ENCODE data around the gene LRRC58.
"Not testable (repeated sequence)": the region's sequence is repeated elsewhere in the genome, so short reads cannot be mapped to it uniquely, and the experiment has no call there.

Gene LRRC58

GRCh38 chr3:120344349-120344748 is 4.8 kb downstream of the LRRC58 start:
- H3K4me3 ChIP-seq (ENCODE audit: low read length), result no peak overlapping the region
- DNase-seq (ENCODE audit: low read depth, low spot score), result peak; percentile 81

- no peak for DNase-seq (ENCODE audit: low read depth, low spot score)
- no peak overlapping the region for H3K4me3 ChIP-seq (ENCODE audit: low read length)
These were observed 7.4 kb downstream of the LRRC58 start for GRCh38 chr3:120341658-120342346.

- DNase-seq (ENCODE audit: low read depth, low spot score), result no peak
- no peak overlapping the region for H3K4me3 ChIP-seq (ENCODE audit: low read length)
These were observed 9.8 kb downstream of the LRRC58 start for GRCh38 chr3:120339362-120339761.

DNA sequence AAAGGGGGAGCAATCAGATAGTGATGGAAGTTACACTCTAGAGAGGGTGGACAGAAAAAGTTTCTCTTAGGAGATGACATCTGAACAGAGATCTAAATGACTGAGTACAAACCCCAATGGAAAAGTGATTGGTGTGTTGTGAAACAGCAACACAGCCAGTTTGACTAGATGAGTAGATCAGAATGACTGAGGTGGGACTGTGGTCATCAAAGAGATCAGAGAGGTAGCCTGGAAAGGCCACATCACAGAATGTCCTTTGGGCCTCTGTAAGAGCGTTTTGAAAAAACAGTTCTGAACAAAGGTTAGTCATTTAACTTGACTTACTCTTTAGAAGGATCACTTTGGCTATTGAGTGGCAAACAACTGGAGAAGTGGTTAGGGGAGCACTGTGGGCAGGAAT is 10.6 kb downstream of the LRRC58 start:
- H3K4me3 ChIP-seq (ENCODE audit: low read length), result no peak overlapping the region
- no peak for DNase-seq (ENCODE audit: low read depth, low spot score)

DNA sequence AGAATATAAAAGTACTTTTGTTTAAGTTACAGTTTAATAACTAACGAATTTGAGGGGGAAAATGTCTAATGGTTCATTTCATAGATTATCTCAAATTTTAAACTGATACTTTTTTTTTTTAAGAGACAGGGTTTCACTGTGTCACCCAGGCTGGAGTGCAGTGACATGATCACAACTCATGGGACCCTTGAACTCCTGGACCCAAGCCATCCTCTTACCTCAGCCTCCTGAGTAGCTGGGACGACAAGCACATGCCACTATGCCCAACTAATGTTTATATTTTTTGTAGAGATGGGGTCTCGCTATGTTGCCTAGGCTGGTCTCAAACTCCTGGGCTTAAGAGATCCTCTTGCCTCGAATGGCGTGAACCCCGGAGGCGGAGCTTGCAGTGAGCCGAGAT is 16.5 kb downstream of the LRRC58 start:
- no peak overlapping the region for H3K4me3 ChIP-seq (ENCODE audit: low read length)
- no peak for DNase-seq (ENCODE audit: low read depth, low spot score)

DNA sequence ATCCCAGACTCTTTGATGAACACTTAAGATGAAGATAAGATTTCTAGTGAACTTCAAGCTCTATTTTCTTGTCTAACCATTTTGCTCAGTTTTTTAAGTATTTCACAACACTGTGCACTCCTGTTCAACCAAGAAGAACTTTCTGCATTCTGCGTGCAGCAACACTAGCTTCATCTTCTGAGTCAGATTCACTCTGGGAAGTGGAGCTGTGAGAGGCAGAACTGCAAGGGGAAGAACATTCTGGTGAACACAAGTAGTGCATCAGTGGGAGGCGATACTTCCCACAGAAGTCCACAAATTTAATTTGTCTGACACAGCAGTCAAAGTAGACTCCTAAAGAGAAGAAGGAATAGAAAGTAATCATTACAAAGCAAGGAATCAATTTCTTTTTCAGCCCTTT is 18.1 kb downstream of the LRRC58 start:
- no peak overlapping the region for H3K4me3 ChIP-seq (ENCODE audit: low read length)
- DNase-seq (ENCODE audit: low read depth, low spot score), result no peak

- no peak for DNase-seq (ENCODE audit: low read depth, low spot score)
- H3K4me3 ChIP-seq (ENCODE audit: low read length), result no peak overlapping the region
These were observed 22.4 kb downstream of the LRRC58 start for GRCh38 chr3:120326784-120327183.

- no peak for DNase-seq (ENCODE audit: low read depth, low spot score)
- H3K4me3 ChIP-seq (ENCODE audit: low read length), result no peak overlapping the region
These were observed 25.0 kb downstream of the LRRC58 start for GRCh38 chr3:120324190-120324589.

DNA sequence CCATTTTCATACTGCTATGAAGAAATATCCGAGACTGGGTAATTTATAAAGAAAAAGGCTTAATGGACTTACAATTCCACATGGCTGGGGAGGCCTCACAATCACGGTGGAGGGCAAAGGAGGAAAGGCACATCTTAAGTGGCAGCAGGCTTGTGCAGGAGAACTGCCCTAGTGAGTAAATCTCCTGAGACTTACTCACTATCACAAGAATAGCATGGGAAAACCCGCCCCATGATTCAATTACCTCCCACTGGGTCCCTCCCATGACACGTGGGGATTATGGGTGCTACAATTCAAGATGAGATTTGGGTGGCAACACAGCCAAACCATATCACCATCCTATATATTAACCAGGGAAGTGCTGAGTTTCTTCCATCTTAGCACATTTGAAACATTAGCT is 25.4 kb downstream of the LRRC58 start:
- not testable (repeated sequence) for H3K4me3 ChIP-seq (ENCODE audit: low read length); DNase-seq (ENCODE audit: low read depth, low spot score)

DNA sequence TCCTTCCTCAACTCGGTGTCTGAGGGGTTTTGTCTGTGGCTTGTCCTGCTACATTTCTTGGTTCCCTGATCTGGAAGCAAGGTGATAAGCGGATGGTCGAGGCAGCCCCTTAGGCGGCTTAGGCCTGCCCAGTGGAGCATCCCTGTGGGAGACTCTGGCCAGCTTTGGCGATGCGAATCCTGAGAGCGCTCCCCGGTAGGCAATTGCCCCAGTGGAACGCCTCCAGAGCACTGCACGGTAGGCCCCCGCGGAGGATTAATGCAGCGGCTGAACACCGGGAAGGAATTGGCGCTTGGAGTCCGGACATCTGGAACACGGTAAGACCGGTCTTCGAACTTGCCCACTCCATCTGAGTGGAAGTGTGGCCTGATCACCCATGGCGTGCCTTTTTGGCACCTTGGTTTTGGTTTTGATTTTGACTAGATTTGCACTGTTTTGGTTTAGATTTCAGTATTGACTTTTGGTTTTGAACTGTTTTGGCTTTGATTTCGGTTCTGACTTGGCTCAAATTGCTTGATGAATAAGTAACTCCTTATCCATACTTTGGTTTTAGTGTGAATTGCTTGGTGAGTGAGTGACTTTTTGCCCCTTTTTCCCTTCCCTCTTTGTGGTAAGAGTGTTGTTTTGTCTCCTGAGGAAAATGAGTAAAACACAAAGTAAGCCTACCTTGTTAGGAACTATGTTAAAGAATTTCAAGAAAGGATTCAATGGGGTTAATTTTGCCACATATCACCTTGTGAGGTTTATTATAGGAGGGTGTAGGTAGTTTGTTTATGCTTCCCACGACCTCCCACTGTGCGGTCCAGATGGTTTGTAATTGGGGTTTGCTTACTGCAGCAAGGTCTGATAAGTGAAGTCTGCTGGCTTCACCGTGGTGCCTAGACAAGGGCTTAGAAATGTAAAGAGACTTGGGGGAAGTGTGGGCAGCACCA is 37.0 kb downstream of the LRRC58 start:
- no peak for DNase-seq (ENCODE audit: low read depth, low spot score)
- no peak overlapping the region for H3K4me3 ChIP-seq (ENCODE audit: low read length)

DNA sequence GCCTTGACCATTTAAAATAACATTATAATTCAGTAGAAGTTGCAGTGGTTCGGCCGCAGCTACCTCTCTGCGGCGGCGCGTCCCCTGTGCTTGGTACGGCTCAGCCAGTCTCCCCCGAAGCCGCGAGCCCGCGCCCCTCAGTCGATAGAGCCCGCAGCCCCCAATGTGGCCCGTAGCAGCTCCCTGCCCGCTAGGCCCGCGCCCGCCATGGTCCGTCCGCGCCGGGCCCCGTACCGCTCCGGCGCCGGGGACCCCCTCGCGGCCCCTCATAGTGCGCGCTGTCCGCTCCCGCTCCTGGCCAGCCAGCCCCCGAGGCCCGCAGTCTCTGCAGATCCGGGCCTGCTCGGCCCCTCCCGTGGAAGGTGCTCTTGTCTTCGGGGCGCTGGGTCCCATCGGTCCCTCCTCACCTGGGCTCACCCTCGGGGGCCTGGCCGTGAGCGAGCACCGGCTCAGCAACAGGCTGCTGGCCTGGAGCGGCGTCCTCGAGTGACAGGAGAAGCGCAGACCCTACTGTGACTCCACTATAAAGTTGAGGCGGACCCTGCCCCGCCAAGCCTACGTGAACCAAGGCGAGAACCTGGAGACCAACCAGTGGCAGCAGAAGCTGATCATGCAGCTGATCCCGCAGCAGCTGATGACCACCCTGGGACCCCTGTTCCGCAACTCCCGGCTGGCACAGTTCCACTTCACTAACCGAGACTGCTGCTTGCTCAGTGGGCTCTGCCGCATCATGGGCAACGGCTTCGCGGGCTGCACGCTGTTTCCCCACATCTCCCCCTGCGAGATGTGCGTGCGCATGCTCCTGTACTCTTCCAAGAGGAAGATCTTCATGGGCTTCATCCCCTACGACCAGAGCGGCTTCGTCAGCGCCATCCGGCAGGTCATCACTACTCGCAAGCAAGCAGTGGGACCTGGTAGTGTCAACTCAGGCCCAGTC is 42.4 kb downstream of the LRRC58 start:
- H3K4me3 ChIP-seq (ENCODE audit: low read length), result no peak overlapping the region

DNA sequence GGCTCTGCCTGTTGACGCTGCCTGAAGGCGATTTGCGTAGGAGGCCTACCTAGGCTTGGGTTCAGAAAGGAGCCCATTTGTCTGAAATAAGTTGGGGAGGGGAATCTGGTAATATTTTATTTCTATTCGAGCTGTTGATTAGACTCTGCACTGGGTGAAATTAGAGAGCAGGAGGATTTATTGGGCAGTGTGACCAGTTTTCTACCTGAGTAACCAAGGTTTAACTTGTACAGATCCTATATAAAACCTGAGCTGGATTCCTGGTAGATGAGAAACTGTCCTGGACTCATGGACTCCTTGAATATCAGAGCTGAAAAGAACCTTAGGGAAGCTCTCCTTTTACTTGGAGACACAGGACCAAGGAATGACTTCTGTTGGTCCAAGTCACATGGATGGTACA is 44.5 kb downstream of the LRRC58 start:
- no peak overlapping the region for H3K4me3 ChIP-seq (ENCODE audit: low read length)
- no peak for DNase-seq (ENCODE audit: low read depth, low spot score)

More for the DNA sequence above, 42.4 kb downstream of the LRRC58 start:
- no peak for DNase-seq (ENCODE audit: low read depth, low spot score)

DNA sequence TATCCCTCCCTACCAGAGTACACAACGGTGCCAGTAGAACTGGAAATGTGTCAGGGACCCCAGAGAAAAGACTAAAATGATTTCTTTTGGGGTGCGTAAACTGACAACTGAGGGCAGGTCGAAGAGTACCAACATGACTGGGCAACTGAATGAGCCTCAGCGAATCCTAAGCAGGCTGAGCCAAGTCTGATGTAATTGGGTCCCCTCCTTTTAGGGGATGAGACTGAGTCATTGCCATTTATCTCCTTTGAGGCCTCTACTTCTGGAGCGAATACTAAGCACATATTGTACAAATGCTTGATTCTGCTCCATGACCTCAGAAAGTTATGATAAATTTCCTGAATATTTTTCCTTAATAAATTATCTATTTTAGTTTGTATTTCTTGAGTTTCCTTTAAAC is 46.8 kb downstream of the LRRC58 start:
- no peak overlapping the region for H3K4me3 ChIP-seq (ENCODE audit: low read length)
- DNase-seq (ENCODE audit: low read depth, low spot score), result no peak

DNA sequence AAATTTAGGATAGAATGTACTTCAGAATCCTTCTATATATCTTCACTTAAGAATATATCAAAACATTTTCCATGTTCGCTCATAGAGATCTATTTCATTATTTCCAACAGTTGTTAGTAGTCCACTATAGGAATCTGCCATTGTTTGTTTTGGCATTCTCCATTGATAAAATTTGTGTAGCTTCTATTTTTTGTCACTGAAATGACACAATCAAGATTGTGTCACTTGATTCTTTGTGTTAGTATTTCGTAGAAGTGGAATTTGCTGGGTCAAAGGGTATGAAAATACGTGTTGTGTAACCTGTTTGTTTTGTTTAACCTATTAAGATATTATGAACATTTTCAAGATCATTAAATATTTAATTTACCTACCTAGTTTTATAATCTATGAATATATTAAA is 48.2 kb downstream of the LRRC58 start:
- DNase-seq (ENCODE audit: low read depth, low spot score), result no peak
- H3K4me3 ChIP-seq (ENCODE audit: low read length), result no peak overlapping the region

DNA sequence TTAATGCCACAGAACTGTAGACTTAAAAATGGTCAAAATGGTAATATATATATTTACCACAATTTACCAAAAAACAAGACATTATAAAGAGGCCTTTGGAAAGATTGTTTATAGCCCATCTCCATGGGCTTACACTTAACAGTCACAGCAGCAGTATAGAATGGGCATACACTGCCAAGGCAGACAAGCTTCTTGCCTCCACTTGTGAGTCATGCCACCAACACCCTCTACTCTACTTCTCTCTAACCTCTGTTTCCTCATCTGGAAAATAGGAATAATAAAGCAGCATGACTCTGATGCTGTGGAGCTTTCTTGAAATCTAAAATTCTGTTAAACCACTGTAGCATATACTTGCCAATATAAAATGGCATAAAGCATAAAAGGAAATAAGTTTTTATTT is 49.8 kb downstream of the LRRC58 start:
- H3K4me3 ChIP-seq (ENCODE audit: low read length), result no peak overlapping the region
- DNase-seq (ENCODE audit: low read depth, low spot score), result no peak

DNA sequence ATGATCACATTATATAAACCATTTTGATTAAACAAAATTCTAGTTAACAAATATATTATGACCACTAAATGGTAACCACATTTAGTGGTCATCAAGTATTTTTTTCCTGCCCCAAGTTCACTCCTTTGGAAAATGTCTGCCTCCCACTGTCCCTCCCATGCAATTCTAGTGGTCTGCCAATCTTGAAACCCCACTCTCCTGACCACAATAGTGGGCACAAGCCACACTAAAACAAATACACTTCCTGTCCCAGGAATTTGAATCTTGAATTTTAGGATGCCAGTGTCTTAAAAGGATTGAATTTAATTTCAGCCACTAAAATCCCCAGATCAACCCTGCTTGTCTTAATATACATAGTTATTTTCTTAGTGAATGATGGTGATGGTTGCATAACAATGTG is 50.2 kb downstream of the LRRC58 start:
- no peak for DNase-seq (ENCODE audit: low read depth, low spot score)

DNA sequence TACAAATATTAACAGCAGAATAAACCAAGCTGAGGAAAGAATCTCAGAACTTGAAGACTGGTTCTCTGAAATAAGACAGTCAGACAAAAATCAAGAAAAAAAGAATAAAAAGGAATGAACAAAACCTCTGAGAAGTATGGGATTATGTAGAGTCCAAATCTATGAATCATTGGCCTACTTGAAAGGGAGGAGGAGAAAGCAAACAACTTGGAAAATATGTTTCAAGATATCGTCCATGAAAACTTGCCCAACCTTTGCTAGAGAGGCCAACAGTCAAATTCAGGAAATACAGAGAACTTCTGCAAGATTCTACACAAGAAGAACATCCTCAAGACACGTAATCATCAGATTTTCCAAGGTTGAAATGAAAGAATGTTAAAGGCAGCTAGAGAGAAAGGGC is 57.6 kb downstream of the LRRC58 start:
- H3K4me3 ChIP-seq (ENCODE audit: low read length); DNase-seq (ENCODE audit: low read depth, low spot score): not testable (repeated sequence)

More for the DNA sequence above, 50.2 kb downstream of the LRRC58 start:
- no peak overlapping the region for H3K4me3 ChIP-seq (ENCODE audit: low read length)

- DNase-seq (ENCODE audit: low read depth, low spot score), result no peak
- no peak overlapping the region for H3K4me3 ChIP-seq (ENCODE audit: low read length)
These were observed 59.5 kb downstream of the LRRC58 start for GRCh38 chr3:120289636-120290035.

- DNase-seq (ENCODE audit: low read depth, low spot score), result no peak
- H3K4me3 ChIP-seq (ENCODE audit: low read length), result no peak overlapping the region
These were observed 62.7 kb downstream of the LRRC58 start for GRCh38 chr3:120286465-120286864.

DNA sequence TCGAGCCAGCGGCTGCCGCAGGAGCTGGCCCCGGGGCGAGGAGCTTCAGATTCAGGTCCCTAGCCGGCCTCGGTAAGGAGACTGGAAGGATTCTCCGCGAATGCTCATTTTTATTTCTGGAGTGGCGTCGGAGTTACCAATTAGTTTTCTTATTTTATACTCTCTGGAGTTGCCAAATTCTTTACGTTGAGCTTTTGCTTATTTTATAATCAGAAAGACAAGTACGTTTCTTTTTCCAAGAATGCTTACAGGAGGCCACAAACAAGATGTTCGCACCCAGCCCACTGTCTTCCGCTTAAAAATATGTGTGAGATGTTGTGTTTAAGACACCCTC is 63.7 kb downstream of the LRRC58 start:
- no peak for DNase-seq (ENCODE audit: low read depth, low spot score)
- no peak overlapping the region for H3K4me3 ChIP-seq (ENCODE audit: low read length)
